Subcutaneous adipose tissue (tissue), 4 donors: ENCODE results near the gene CDK9. TPM values are rescaled to one million over a fixed set of nuclear protein-coding genes. Genes with fewer than 3 reads are reported as not detected.

ENCODE experiments used
- CTCF ChIP-seq: fragments of 450-650 bp; IDR thresholded peaks from one replicate; pipeline ENCODE4 v1.5.1; 2016; ENCODE audit warnings: low read depth, mild to moderate bottlenecking, control low read depth, antibody characterized with exemption, moderate library complexity
- total RNA-seq, 4 donors: library from RNA; depleted of rRNA; stranded (reverse); fragments of >200 nt; gene quantifications; one replicate each; pipeline ENCODE4 v1.1.0, GENCODE V29; 2016

The CDK9 gene
- total RNA-seq, 4 donors from 2014 or later: 44.0 to 91.4 (median 56.2) TPM

- no peak for TF ChIP-seq CTCF
These were observed 40.5 kb downstream of the CDK9 start for GRCh38 chr9:127826253-127826913.

- no peak for TF ChIP-seq CTCF
These were observed 42.6 kb downstream of the CDK9 start for GRCh38 chr9:127828262-127829031.

- no peak for TF ChIP-seq CTCF
These were observed 43.5 kb downstream of the CDK9 start for GRCh38 chr9:127829205-127829906.

GRCh38 chr9:127832248-127832647 is 46.4 kb downstream of the CDK9 start:
- TF ChIP-seq CTCF: no peak

- TF ChIP-seq CTCF: no peak
These were observed 47.7 kb downstream of the CDK9 start for GRCh38 chr9:127833555-127833954.

- no peak for TF ChIP-seq CTCF
These were observed 50.2 kb downstream of the CDK9 start for GRCh38 chr9:127835991-127836516.

- no peak for TF ChIP-seq CTCF
These were observed 51.5 kb downstream of the CDK9 start for GRCh38 chr9:127837346-127837745.
